K562 (cell line): Measurements from ENCODE around the gene PRPSAP1. TPM values are rescaled to one million over a fixed set of nuclear protein-coding genes. Genes with fewer than 3 reads are reported as not detected.
A peak's percentile ranks its signal among the peaks of the same experiment; 100 is the strongest.

Source experiments
- ATF4 ChIP-seq: fragments of 450-650 bp; formaldehyde crosslinking; IDR thresholded peaks from 2 replicates; pipeline ENCODE4 v1.4.0; 2022; ENCODE audit warnings: mild to moderate bottlenecking, moderate library complexity
- CHD4 ChIP-seq: fragments of 200-600 bp; sonication (generic); IDR thresholded peaks from 3 replicates; pipeline ENCODE4 v1.6.1; 2012; ENCODE audit warnings: low read depth, mild to moderate bottlenecking, mixed read lengths, low read length, inconsistent platforms; ENCODE audit not compliant: insufficient read depth, insufficient replicate concordance, poor library complexity, severe bottlenecking
- CHD7 ChIP-seq: fragments of 200-600 bp; sonication (generic); IDR thresholded peaks from one replicate; pipeline ENCODE4 v1.6.1; 2012; ENCODE audit warnings: mild to moderate bottlenecking, low read depth, low read length, inconsistent platforms
- EP300 ChIP-seq: IDR thresholded peaks from 2 replicates; pipeline ENCODE4 v1.6.1; 2012; ENCODE audit warnings: low read length, improper control_type of control experiment
- ETV6 ChIP-seq, 3 experiments: fragments of 150-350 bp in 1 of 3; sonication (generic) in 1 of 3; formaldehyde crosslinking in 1 of 3; IDR thresholded peaks; 2 replicates each; pipeline versions ENCODE4 v1.6.1 to v1.8.0; 2014 to 2022; ENCODE audit warnings: borderline replicate concordance in 2 of 3, low read depth in 2 of 3, antibody characterized with exemption in 1 of 3, low read length in 1 of 3, mild to moderate bottlenecking in 1 of 3, missing genetic modification reagents in 1 of 3
- PATZ1 ChIP-seq: fragments of 250-450 bp; sonication (Bioruptor Pico); IDR thresholded peaks from 2 replicates; pipeline ENCODE4 v1.5.0; 2020; ENCODE audit warnings: mild to moderate bottlenecking, borderline replicate concordance
- SMARCA4 ChIP-seq: fragments of 450-650 bp; IDR thresholded peaks from 2 replicates; pipeline ENCODE4 v1.6.1; 2016
- ZNF512 ChIP-seq: IDR thresholded peaks from 2 replicates; pipeline ENCODE4 v1.6.1; 2016; ENCODE audit warnings: missing genetic modification characterization, missing compliant biosample characterization
- ZNF785 ChIP-seq: fragments of 250-450 bp; sonication (Bioruptor Pico); IDR thresholded peaks from 2 replicates; pipeline ENCODE4 v1.4.0; 2020; ENCODE audit warnings: mild to moderate bottlenecking
- polyA plus RNA-seq, 8 experiments: library from polyadenylated mRNA; depleted of rRNA in 4 of 8; stranded (reverse) in 5 of 8; unstranded in 3 of 8; fragments of >200 nt; fragmentation: Nextera tagmentation in 2 of 8; fragmentation: Illumina TruSeq in 1 of 8; extraction: Ambion mirVana in 2 of 8; extraction: Trizol in 1 of 8; gene quantifications; 2 replicates each; pipeline versions ENCODE4 v1.2.1 to v1.2.3, GENCODE V29; 2011 to 2014; ENCODE audit warnings: inconsistent platforms in 1 of 8, missing spikeins in 1 of 8
- total RNA-seq, 7 experiments: library from RNA; depleted of rRNA in 6 of 7; stranded (reverse); fragments of >200 nt in 6 of 7; fragmentation: Illumina TruSeq in 2 of 7; extraction: Trizol in 2 of 7; gene quantifications; 2 replicates each; pipeline versions ENCODE4 v1.2.1 to v1.2.3, GENCODE V29; 2011 to 2021; ENCODE audit warnings: low replicate concordance in 1 of 7

The PRPSAP1 gene
- total and polyA plus RNA-seq, 9 of the 15 experiments (the other 6 are each of a cell fraction or from before 2014, with no cell fraction given): 21.9 to 77.1 (median 40.8) TPM

- TF ChIP-seq CHD7: no peak
- no peak for TF ChIP-seq ZNF785 (CRISPR knock-in tag)
- TF ChIP-seq EP300: peak; percentile 8; the same call in 1 of the 2 replicates
- no peak for TF ChIP-seq ATF4 (CRISPR knock-in tag)
- TF ChIP-seq PATZ1 (CRISPR knock-in tag): no peak
- TF ChIP-seq ZNF512 (tag): no peak
- no peak for TF ChIP-seq ETV6 (IDR thresholded peaks at IDR 0.05; ENCODE audit: borderline replicate concordance in 1 of 2, low read depth in 2 of 2, low read length in 1 of 2)
- no peak for TF ChIP-seq ETV6 (CRISPR knock-in tag; IDR thresholded peaks at IDR 0.05; ENCODE audit: borderline replicate concordance)
- TF ChIP-seq SMARCA4: 0 out of 2 replicates have a peak, but pooled peaks have one; percentile 49
- TF ChIP-seq CHD4: no peak
Measured at GRCh38 chr17:76264755-76265623, 88.7 kb downstream of the PRPSAP1 start, which contains the start of gene UBALD2 (continued).
